Endothelial cell of umbilical vein (primary cell): ENCODE results near the gene SELPLG. TPM values are rescaled to one million over a fixed set of nuclear protein-coding genes. Genes with fewer than 3 reads are reported as not detected.

ENCODE experiments used
- BruUV-seq: library from RNA; stranded (reverse); fragments of 400-500 nt; replicated peaks from 2 replicates; lab custom pipeline; 2021; lab: Mats Ljungman, UMichigan
- CTCF ChIA-PET: fragments of 300-600, 350-600 bp; sonication (Branson Sonifier 250); formaldehyde crosslinking; loops from one replicate; lab custom pipeline; 2021; ENCODE audit warnings: antibody characterized with exemption, inconsistent platforms; lab: Charles Lee
- POLR2A ChIA-PET: fragments of 300-600, 350-600 bp; sonication (Branson Sonifier 250); formaldehyde crosslinking; loops from one replicate; lab custom pipeline; 2021; ENCODE audit warnings: antibody characterized with exemption, inconsistent platforms; lab: Charles Lee
- DNase-seq: peaks from one replicate; pipeline ENCODE4 v3.0.0-alpha.2; 2011; ENCODE audit warnings: low read depth, low spot score
- FAIRE-seq: peaks from 2 replicates; lab custom pipeline; 2011; peaks lifted over from hg19 to GRCh38; lab: Jason Lieb, UNC
- H2AFZ ChIP-seq: 2 replicates; pipeline ENCODE4 v1.6.0; 2012; ENCODE audit warnings: low read depth, low read length, control low read depth, inconsistent platforms
- H3K27ac ChIP-seq: 2 replicates; pipeline ENCODE4 v1.5.1; 2011; ENCODE audit warnings: low read depth, mild to moderate bottlenecking, control low read depth, low read length, moderate library complexity; ENCODE audit not compliant: insufficient read depth
- H3K27me3 ChIP-seq, 2 experiments: 2 replicates each; pipeline versions ENCODE4 v1.6.0 to v1.6.1; 2011; ENCODE audit warnings: low read length in 2 of 2, mixed read lengths in 1 of 2; ENCODE audit not compliant: control insufficient read depth in 2 of 2, insufficient read depth in 2 of 2
- H3K36me3 ChIP-seq, 2 experiments: 2 replicates in 1 of 2; 3 replicates in 1 of 2; pipeline ENCODE4 v1.5.1; 2011; ENCODE audit warnings: low read length in 2 of 2, mild to moderate bottlenecking in 1 of 2, moderate library complexity in 1 of 2; ENCODE audit not compliant: control insufficient read depth in 2 of 2, insufficient read depth in 2 of 2; ENCODE audit errors: extremely low read depth in 1 of 2
- H3K4me1 ChIP-seq: 3 replicates; pipeline ENCODE4 v1.5.1; 2011; ENCODE audit warnings: mild to moderate bottlenecking, low read length; ENCODE audit not compliant: control insufficient read depth, insufficient read depth; ENCODE audit errors: extremely low read depth
- H3K4me2 ChIP-seq: 2 replicates; pipeline ENCODE4 v1.6.1; 2011; ENCODE audit warnings: low read length, control low read depth, mixed read lengths; ENCODE audit not compliant: insufficient read depth
- H3K4me3 ChIP-seq, 3 experiments: fragments of 200-600 bp in 1 of 3; sonication (generic), shearing (Covaris generic) in 1 of 3; replicated peaks in 1 of 3; 2 replicates each; pipeline ENCODE4 v1.5.1; 2011 to 2016; ENCODE audit warnings: control low read depth in 3 of 3, low read length in 3 of 3, mild to moderate bottlenecking in 2 of 3, inconsistent platforms in 1 of 3, low read depth in 1 of 3, moderate library complexity in 1 of 3; ENCODE audit not compliant: insufficient read depth in 1 of 3
- H3K79me2 ChIP-seq: 2 replicates; pipeline ENCODE4 v1.6.0; 2012; ENCODE audit warnings: low read length, inconsistent platforms; ENCODE audit not compliant: control insufficient read depth, insufficient read depth
- H3K9ac ChIP-seq: replicated peaks from 2 replicates; pipeline ENCODE3; 2011; ENCODE audit warnings: low read length, control low read depth; ENCODE audit not compliant: insufficient read depth; ENCODE audit errors: extremely low read depth
- H3K9me1 ChIP-seq: replicated peaks from 3 replicates; pipeline ENCODE4 v1.6.0; 2011; ENCODE audit warnings: mild to moderate bottlenecking, low read length; ENCODE audit not compliant: control insufficient read depth, insufficient read depth; ENCODE audit errors: extremely low read depth
- H3K9me3 ChIP-seq: replicated peaks from 2 replicates; pipeline ENCODE4 v1.5.1; 2012; ENCODE audit warnings: low read length, inconsistent platforms; ENCODE audit not compliant: control insufficient read depth, insufficient read depth
- H4K20me1 ChIP-seq: replicated peaks from 2 replicates; pipeline ENCODE3; 2011; ENCODE audit warnings: mild to moderate bottlenecking, low read length; ENCODE audit not compliant: control insufficient read depth, insufficient read depth; ENCODE audit errors: extremely low read depth
- CTCF ChIP-seq, 2 donors: IDR thresholded peaks; 1 replicate in 1 of 2; 2 replicates in 1 of 2; pipeline ENCODE4 v1.5.1; 2011; ENCODE audit warnings: low read length in 2 of 2, mild to moderate bottlenecking in 2 of 2, moderate library complexity in 2 of 2, control low read depth in 1 of 2, inconsistent platforms in 1 of 2, low read depth in 1 of 2; ENCODE audit not compliant: insufficient read depth in 1 of 2; ENCODE audit errors: extremely low read depth in 1 of 2
- EZH2 ChIP-seq: IDR thresholded peaks from 2 replicates; pipeline ENCODE4 v1.6.1; 2012; ENCODE audit warnings: borderline replicate concordance, low read depth, mild to moderate bottlenecking, moderate library complexity, low read length, inconsistent platforms; ENCODE audit not compliant: severe bottlenecking
- FOS ChIP-seq: IDR thresholded peaks from 2 replicates; pipeline ENCODE4 v1.6.1; 2011; ENCODE audit warnings: mild to moderate bottlenecking, low read length, moderate library complexity, borderline replicate concordance; ENCODE audit not compliant: insufficient read depth
- GATA2 ChIP-seq: IDR thresholded peaks from 2 replicates; pipeline ENCODE4 v1.7.0; 2011; ENCODE audit warnings: low read depth, mild to moderate bottlenecking, moderate library complexity, mixed read lengths, low read length; ENCODE audit not compliant: insufficient read length, insufficient read depth
- JUN ChIP-seq: IDR thresholded peaks from 2 replicates; pipeline ENCODE4 v1.6.1; 2011; ENCODE audit warnings: borderline replicate concordance, low read depth; ENCODE audit not compliant: insufficient read length, insufficient read depth
- MAX ChIP-seq: IDR thresholded peaks from 2 replicates; pipeline ENCODE4 v1.6.1; 2011; ENCODE audit not compliant: insufficient read depth, insufficient read length
- MYC ChIP-seq: IDR thresholded peaks from one replicate; pipeline ENCODE4 v1.6.1; 2011; ENCODE audit warnings: mild to moderate bottlenecking, low read depth, low read length
- POLR2A ChIP-seq: IDR thresholded peaks from 2 replicates; pipeline ENCODE4 v1.6.1; 2012; ENCODE audit warnings: low read depth, mild to moderate bottlenecking, control low read depth, low read length
- POLR2AphosphoS5 ChIP-seq: IDR thresholded peaks from 2 replicates; pipeline ENCODE4 v1.6.1; 2012; ENCODE audit warnings: low read depth, mild to moderate bottlenecking, control low read depth, low read length, moderate library complexity; ENCODE audit not compliant: insufficient read depth
- dilution Hi-C: fragments of 300-500 bp; cut with MboI; formaldehyde crosslinking; loops from one replicate; pipeline ENCODE4 v1.15.0; 2019; ENCODE audit warnings: low sequenced_read_pairs; ENCODE audit not compliant: extremely low pct_ligation_motif_present
- intact Hi-C: fragments of 100-400 bp; cut with micrococcal nuclease; formaldehyde crosslinking; loops from one replicate; pipeline ENCODE4 v1.10.0; 2022
- polyA plus RNA-seq, 4 experiments: library from polyadenylated mRNA; depleted of rRNA in 3 of 4; stranded (reverse) in 3 of 4; unstranded in 1 of 4; fragments of >200 nt; gene quantifications; 2 replicates each; pipeline versions ENCODE4 v1.2.1 to v1.2.3, GENCODE V29; 2011 to 2012; ENCODE audit warnings: missing spikeins in 1 of 4
- total RNA-seq: library from RNA; stranded (reverse); gene quantifications from 2 replicates; pipeline ENCODE4 v1.2.3, GENCODE V29; 2021

The SELPLG gene
- total and polyA plus RNA-seq, 2 donors (not counting 3 experiments of a cell fraction or from before 2014, with no cell fraction given): 1.0 to 1.2 TPM

GRCh38 chr12:108668542-108668941, 34.8 kb upstream of the SELPLG start:
- CTCF ChIA-PET: interaction anchor here (0.9 to 9.5 kb wide), 7 partner anchors 11 to 282 kb away, joined by 3 to 173 read pairs (median 6); no protein-coding TSS in a partner anchor

More at GRCh38 chr12:108668542-108668941, 34.8 kb upstream of the SELPLG start:
- H3K9me3 ChIP-seq: no peaks in the 10 kb centered on the region
- dilution Hi-C loops: loop anchor here (25.0 kb wide), 1 partner anchor 169 kb away; no protein-coding TSS in a partner anchor
- H3K9me1 ChIP-seq: no peaks in the 10 kb centered on the region
- FAIRE-seq: no peak
- DNase-seq: no peak
- H3K27ac ChIP-seq: no peak overlapping the region
- no peaks in the 10 kb centered on the region for H3K27me3 ChIP-seq
- no peak overlapping the region for H2AFZ ChIP-seq
- peaks cover 19% of the 10 kb centered on the region for H3K4me1 ChIP-seq
- TF ChIP-seq MAX (no peak), FOS (no peak), MYC (no peak), GATA2 (no peak), CTCF (IDR thresholded peaks at IDR 0.05; ENCODE audit: extremely low read depth in 1 of 2, insufficient read depth in 1 of 2, low read depth in 1 of 2, low read length in 2 of 2) (no peak), JUN (no peak), EZH2 (no peak), POLR2A (no peak), POLR2AphosphoS5 (no peak)
- intact Hi-C loops: no loop called here
- no peak overlapping the region for H3K4me2 ChIP-seq
- peaks cover 0 to 2% of the 10 kb centered on the region in 2 experiments for H3K36me3 ChIP-seq
- H4K20me1 ChIP-seq: no peaks in the 10 kb centered on the region
- no peak overlapping the region for H3K9ac ChIP-seq
- no peak overlapping the region for H3K4me3 ChIP-seq
- BruUV-seq: no TSS peak
- H3K79me2 ChIP-seq: peaks cover 83% of the 10 kb centered on the region
- POLR2A ChIA-PET: interaction anchor here (0.6 kb wide), 1 partner anchor 8 kb away, joined by 4 read pairs; no protein-coding TSS in a partner anchor
